GM19324 (cell line): Measurements from ENCODE around the gene WDR45B.

Source experiments
- ATAC-seq: cut with Tn5 transposase; IDR thresholded peaks from one replicate; pipeline ENCODE4 v1.9.1; 2021; ENCODE audit warnings: mild to moderate bottlenecking, moderate library complexity; ENCODE audit not compliant: unreplicated experiment, low FRiP score

WDR45B gene

GRCh38 chr17:82633343-82633742 lies 14.9 kb downstream of the WDR45B start:
- ATAC-seq = no peak

GRCh38 chr17:82632451-82632850 lies 15.8 kb downstream of the WDR45B start:
- no peak for ATAC-seq

- no peak for ATAC-seq
Measured at GRCh38 chr17:82631544-82631943, 16.7 kb downstream of the WDR45B start.

- ATAC-seq = no peak
Measured at GRCh38 chr17:82630212-82630611, 18.0 kb downstream of the WDR45B start.

GRCh38 chr17:82629748-82630147 lies 18.5 kb downstream of the WDR45B start:
- no peak for ATAC-seq

GRCh38 chr17:82627405-82627804 lies 20.8 kb downstream of the WDR45B start:
- ATAC-seq = no peak

GRCh38 chr17:82623707-82624106 lies 24.5 kb downstream of the WDR45B start:
- ATAC-seq = no peak

- no peak for ATAC-seq
Measured at GRCh38 chr17:82619641-82620040, 28.6 kb downstream of the WDR45B start.

- no peak for ATAC-seq
Measured at GRCh38 chr17:82619211-82619610, 29.0 kb downstream of the WDR45B start.

- ATAC-seq = no peak
Measured at GRCh38 chr17:82616021-82616711, 32.1 kb downstream of the WDR45B start.

- ATAC-seq = no peak
Measured at GRCh38 chr17:82615084-82616020, 32.9 kb downstream of the WDR45B start.

- ATAC-seq = no peak
Measured at GRCh38 chr17:82614095-82614631, 34.1 kb downstream of the WDR45B start.

GRCh38 chr17:82613283-82614094 lies 34.8 kb downstream of the WDR45B start:
- ATAC-seq = no peak

GRCh38 chr17:82611140-82612058 lies 36.8 kb downstream of the WDR45B start:
- no peak for ATAC-seq

- no peak for ATAC-seq
Measured at GRCh38 chr17:82609655-82610054, 38.6 kb downstream of the WDR45B start.

- ATAC-seq = no peak
Measured at GRCh38 chr17:82608816-82609215, 39.4 kb downstream of the WDR45B start.

GRCh38 chr17:82605939-82606600 lies 42.2 kb downstream of the WDR45B start:
- ATAC-seq = no peak

- no peak for ATAC-seq
Measured at GRCh38 chr17:82604532-82604931, 43.7 kb downstream of the WDR45B start.

- no peak for ATAC-seq
Measured at GRCh38 chr17:82603981-82604448, 44.2 kb downstream of the WDR45B start.
